ENCODE measurements around the gene APEX2.

Gene APEX2

DNA sequence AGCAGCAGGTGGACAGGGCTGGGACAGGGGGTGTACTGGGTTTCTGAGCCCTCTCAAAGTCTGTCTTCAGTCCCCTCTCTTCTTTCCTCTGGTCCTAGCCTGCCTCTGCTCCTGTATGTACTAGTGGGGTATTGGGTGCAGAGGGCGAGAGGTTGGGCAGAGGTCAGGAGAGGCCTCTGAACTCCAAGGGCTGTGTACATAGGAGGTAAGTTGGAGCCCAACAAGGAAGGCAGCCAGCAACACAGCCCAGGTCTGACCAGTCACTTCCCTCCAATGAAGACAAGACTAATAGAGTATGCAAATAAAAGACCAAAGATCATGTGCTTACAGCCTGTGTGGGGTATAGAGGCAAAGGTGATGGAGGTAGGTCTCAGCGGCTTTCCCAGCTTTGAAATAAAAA is 6.1 kb upstream of the APEX2 start, which contains the start of gene PFKFB1:
TSS of gene PFKFB1 (minus strand) at position 90 of the 400 bp plus-strand sequence. CDS start 181 bp downstream, outside the sequence.
- no peak within 1 kb of the TSS for H3K27ac ChIP-seq
- H3K36me3 ChIP-seq, result no peaks in the 10 kb centered on the region
- no peaks in the 10 kb centered on the region for H3K9me3 ChIP-seq (ENCODE audit: severe bottlenecking)
- TF ChIP-seq, protein P1, sequence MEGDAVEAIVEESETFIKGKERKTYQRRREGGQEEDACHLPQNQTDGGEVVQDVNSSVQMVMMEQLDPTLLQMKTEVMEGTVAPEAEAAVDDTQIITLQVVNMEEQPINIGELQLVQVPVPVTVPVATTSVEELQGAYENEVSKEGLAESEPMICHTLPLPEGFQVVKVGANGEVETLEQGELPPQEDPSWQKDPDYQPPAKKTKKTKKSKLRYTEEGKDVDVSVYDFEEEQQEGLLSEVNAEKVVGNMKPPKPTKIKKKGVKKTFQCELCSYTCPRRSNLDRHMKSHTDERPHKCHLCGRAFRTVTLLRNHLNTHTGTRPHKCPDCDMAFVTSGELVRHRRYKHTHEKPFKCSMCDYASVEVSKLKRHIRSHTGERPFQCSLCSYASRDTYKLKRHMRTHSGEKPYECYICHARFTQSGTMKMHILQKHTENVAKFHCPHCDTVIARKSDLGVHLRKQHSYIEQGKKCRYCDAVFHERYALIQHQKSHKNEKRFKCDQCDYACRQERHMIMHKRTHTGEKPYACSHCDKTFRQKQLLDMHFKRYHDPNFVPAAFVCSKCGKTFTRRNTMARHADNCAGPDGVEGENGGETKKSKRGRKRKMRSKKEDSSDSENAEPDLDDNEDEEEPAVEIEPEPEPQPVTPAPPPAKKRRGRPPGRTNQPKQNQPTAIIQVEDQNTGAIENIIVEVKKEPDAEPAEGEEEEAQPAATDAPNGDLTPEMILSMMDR (IDR thresholded peaks at IDR 0.05; ENCODE audit: low read depth, low read length), result no peak
- peaks cover 64% of the 10 kb centered on the region for H3K27me3 ChIP-seq (ENCODE audit: insufficient read depth, low read depth, severe bottlenecking)
- no peak within 1 kb of the TSS for H3K4me3 ChIP-seq (ENCODE audit: low read depth, low read length)
- DNase-seq, result no peak

DNA sequence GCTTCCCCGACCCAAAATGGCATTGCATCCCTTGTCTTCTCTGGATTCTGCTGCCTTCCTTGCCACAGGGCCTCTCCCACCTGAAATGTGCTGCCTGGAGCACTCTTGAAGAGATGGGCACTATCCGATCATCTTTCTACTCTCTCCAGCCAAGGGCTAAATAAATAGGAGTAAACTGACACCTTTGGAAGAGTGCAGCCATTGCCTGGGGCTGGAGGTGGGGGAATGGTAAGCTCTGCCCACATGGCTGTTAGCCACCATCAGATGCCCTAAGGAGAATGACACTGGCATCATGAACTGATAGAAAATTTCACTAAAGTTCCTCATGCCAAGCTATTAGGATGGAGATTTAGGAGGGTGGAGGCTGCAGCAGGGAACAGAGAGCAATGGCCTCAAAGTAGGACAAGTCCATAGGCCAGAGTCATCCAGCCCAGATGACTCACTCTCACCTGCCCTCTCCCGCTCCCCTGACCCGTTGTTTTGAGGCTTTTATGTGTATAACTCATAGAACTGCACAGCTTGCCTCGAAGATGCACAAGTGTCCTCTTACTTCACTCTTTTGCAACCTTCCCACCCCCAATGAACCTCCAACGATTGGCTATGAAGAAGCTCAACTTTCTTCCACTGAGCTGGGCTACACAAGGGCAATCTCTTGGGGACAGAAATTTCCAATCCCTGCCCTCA is 5.4 kb upstream of the APEX2 start:
- no peak for DNase-seq
- TF ChIP-seq, protein P1 (IDR thresholded peaks at IDR 0.05; ENCODE audit: low read depth, low read length), result no peak

DNA sequence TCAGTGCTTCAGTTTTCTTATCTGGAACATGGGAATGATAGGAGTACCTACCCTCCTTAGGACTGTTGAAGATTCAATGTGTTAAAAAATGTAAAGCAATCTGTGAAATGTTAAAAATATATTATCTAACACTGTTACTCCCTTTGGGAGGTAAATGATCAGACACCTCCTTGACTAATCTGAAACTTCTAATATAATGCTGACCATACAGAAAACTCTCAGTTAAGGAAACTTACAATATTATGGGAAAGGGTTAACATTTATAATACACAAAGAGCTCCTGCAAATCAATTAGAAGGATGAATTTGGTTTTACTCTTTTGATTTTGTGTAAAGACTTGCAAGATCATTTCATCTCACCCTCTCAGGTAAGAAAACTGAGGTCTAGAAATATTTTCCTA is 4.5 kb upstream of the APEX2 start:
- TF ChIP-seq, protein P1 (IDR thresholded peaks at IDR 0.05; ENCODE audit: low read depth, low read length), result no peak
- no peaks in the 10 kb centered on the region for H3K9me3 ChIP-seq (ENCODE audit: severe bottlenecking)
- no peak overlapping the region for H3K27ac ChIP-seq
- H3K36me3 ChIP-seq, result no peaks in the 10 kb centered on the region
- H3K27me3 ChIP-seq (ENCODE audit: insufficient read depth, low read depth, severe bottlenecking), result peaks cover 54% of the 10 kb centered on the region
- H3K4me3 ChIP-seq (ENCODE audit: low read depth, low read length), result no peak overlapping the region
- DNase-seq, result no peak

More for the DNA sequence above, 5.4 kb upstream of the APEX2 start:
- H3K4me3 ChIP-seq (ENCODE audit: low read depth, low read length), result no peak overlapping the region
- H3K27me3 ChIP-seq (ENCODE audit: insufficient read depth, low read depth, severe bottlenecking), result peaks cover 58% of the 10 kb centered on the region
- no peaks in the 10 kb centered on the region for H3K36me3 ChIP-seq
- no peaks in the 10 kb centered on the region for H3K9me3 ChIP-seq (ENCODE audit: severe bottlenecking)
- H3K27ac ChIP-seq, result no peak overlapping the region

DNA sequence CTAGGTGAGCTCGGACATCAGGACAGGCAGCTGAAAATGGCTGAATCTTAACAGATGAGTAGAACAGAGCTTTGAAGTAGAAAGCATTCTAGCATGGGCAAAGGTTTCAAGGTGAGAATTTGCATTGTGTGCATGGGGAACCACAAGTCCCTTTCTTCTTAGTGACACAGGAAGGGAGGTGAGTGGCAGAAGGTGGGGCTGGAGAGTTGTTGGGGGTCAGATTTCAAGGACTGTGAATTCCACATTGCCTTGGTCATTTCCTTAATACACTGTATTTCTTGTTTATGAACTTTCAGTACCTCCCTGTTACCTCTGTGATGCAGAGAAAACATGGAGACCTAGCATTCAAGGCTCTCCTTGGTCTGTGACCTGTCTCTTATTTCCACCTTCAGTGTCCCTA is 4.1 kb downstream of the APEX2 start:
- Histone ChIP-seq H3K27me3 (ENCODE audit: insufficient read depth, low read depth, severe bottlenecking) (peaks cover 3% of the 10 kb centered on the region), H3K36me3 (peaks cover 2% of the 10 kb centered on the region), H3K27ac (no peak overlapping the region), H3K9me3 (ENCODE audit: severe bottlenecking) (no peaks in the 10 kb centered on the region), H3K4me3 (ENCODE audit: low read depth, low read length) (no peak overlapping the region)
- TF ChIP-seq, protein P1 (IDR thresholded peaks at IDR 0.05; ENCODE audit: low read depth, low read length), result no peak
- no peak for DNase-seq

DNA sequence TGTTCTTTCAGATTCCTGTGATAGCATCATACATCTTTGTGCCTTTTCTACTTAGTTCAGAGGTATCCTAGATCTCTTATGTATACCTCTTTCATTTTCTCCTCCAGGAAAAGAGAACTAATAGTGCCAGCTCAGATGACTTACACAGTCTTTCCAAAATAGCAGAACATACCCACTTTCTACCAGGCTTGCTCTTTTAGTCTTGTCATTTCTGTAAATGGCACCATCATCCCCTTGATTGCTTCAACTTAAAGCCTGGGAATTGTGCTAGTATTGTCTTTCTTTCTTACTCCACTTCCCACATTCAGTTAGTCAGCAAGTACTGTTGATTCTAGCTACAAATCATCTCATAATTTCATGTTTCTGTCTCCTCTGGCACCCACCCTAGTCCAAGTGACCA is 5.1 kb downstream of the APEX2 start:
- Histone ChIP-seq H3K27ac (no peak overlapping the region), H3K4me3 (ENCODE audit: low read depth, low read length) (no peak overlapping the region), H3K36me3 (peaks cover 2% of the 10 kb centered on the region), H3K27me3 (ENCODE audit: insufficient read depth, low read depth, severe bottlenecking) (peaks cover 3% of the 10 kb centered on the region), H3K9me3 (ENCODE audit: severe bottlenecking) (no peaks in the 10 kb centered on the region)
- DNase-seq, result no peak
- TF ChIP-seq, protein P1 (IDR thresholded peaks at IDR 0.05; ENCODE audit: low read depth, low read length), result no peak

All from WERI-Rb-1 (cell line).